ENCODE measurements around the gene PTPRJ.
"Not testable (repeated sequence)": the region's sequence is repeated elsewhere in the genome, so short reads cannot be mapped to it uniquely, and the experiment has no call there.

The PTPRJ gene

DNA sequence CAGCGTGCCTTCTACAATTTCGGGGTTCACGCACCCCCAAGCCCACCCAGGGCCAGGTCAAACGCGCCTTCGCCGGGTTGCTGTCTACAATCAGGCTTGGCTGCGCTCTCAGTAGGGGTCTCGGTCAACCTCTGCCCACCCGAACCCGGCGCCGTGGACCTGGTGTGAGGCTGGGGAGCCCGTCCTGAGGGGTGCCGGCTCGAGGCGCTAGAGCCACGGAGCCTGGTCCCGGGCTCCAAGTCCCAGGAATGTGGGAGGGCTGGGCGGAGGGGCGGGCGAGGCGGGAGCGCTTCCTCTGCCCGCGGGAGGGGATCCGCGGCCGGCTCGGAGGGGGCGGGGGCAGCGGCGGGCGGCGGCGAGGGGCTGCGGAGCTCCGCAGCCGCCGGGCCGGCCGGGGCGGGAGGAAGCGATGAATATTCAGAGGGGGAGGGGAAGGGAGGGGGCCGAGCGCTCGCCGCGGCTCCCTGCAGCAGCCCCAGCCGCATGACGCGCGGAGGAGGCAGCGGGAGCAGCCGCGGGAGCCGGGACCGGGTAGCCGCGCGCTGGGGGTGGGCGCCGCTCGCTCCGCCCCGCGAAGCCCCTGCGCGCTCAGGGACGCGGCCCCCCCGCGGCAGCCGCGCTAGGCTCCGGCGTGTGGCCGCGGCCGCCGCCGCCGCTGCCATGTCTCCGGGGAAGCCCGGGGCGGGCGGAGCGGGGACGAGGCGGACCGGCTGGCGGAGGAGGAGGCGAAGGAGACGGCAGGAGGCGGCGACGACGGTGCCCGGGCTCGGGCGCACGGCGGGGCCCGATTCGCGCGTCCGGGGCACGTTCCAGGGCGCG is at the start of gene PTPRJ:
Gene PTPRJ (plus strand): TSS at position 472 of the 819 bp plus-strand sequence. CDS start 354 bp downstream, outside the sequence.
- peak; percentile 60 for DNase-seq

DNA sequence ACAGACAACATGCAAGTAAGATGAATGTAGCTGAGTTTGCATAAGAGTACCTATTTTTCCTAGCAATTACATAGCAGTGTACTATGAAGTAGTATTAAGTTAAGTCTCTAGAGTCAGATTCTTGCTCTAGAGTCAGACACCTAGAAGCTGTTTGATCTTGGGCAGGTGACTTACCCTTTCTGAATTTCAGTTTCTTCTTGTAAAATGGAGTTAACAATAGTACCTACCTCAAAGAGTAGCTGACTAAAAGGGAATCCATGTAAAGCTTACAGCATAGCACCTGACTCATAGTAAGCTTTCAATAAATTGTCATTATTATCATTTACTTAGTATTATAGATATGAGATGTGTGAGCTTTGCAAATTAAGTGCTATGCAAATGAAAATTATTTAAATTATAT is 47.8 kb upstream of the PTPRJ start:
- DNase-seq, result no peak

DNA sequence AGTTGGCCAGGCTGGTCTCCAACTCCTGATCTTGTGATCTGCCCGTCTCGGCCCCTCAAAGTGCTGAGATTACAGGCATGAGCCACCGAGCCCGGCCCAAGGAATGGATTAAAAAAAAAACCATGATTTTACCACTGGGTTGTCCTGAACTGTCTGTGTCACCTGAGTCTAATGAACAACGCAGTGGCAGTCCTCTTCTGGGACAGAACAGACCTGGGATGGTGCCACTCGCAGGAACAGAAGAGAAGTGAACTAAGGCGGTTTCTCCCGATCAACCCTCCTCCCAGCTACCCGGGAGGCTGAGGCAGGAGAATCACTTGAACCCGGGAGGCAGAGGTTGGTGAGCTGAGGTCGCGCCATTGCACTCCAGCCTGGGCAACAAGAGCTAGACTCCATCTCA is 46.6 kb upstream of the PTPRJ start:
- DNase-seq, result not testable (repeated sequence)

DNA sequence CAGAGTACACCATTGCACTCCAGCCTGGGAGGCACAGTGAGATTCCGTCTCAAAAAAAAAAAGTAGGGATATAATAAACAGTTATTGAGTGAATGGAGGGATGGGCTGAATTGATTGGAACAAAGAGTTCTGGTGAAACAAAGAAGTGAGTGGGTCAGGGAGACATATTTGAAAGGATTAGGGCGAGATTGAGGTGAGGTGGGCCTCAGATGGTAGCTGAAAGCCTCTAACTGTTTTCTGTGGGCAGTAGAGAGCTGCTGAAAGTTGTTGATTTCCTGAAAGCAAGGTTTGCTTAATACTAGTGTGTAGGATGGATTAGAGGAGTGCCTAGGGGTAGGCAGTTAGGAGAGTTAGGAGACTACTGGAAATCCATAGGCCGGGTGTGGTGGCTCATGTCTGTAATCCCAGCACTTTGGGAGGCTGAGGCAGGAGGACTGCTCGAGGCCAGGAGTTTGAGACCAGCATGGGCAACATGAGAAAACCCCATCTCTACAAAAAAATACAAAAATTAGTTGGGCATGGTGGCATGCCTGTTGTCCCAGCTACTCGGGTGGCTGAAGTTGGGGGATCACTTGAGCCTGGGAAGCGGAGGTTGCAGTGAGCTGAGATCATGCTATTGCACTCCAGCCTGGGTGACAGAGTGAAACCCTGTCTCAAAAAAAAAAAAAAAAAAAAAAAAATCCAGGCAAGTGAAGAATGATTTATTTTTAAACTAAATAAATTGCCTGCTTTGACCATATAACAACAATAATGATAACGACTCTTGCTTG is 41.4 kb upstream of the PTPRJ start:
- no peak for DNase-seq

DNA sequence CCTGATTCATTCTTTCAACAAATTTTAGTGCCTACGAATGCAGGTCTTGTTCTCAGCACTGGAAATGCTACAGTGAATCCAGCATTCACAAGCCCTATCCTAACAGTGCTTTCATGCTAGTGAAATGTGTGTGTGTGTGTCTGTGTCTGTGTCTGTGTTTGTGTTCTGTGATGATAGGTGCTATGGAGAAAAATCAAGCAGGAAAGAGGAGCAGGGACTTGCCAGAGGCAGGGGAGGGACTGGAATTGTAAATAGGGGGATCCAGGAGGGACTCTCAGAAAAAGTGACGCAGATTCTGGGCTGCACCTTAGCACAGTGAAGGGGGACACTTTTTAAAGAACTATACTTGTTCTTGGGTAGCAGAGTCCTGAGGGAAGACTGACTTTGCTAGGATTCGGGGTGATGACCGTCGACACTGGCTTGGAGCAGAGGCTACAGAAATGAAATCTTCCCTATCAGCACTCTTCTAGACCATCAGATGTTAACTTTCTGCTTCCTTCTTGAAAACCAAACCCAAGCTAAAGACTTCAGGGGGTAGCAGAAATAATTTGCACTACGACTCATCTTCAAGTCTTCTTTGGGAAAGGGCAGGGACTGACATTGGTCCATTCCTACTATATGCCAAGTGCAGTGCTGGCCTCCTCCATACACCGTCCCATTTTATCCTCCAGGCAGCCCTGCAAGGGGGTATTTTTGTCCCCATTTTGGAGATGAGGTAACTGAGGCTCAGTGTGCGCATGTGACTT is 39.3 kb upstream of the PTPRJ start:
- no peak for DNase-seq

DNA sequence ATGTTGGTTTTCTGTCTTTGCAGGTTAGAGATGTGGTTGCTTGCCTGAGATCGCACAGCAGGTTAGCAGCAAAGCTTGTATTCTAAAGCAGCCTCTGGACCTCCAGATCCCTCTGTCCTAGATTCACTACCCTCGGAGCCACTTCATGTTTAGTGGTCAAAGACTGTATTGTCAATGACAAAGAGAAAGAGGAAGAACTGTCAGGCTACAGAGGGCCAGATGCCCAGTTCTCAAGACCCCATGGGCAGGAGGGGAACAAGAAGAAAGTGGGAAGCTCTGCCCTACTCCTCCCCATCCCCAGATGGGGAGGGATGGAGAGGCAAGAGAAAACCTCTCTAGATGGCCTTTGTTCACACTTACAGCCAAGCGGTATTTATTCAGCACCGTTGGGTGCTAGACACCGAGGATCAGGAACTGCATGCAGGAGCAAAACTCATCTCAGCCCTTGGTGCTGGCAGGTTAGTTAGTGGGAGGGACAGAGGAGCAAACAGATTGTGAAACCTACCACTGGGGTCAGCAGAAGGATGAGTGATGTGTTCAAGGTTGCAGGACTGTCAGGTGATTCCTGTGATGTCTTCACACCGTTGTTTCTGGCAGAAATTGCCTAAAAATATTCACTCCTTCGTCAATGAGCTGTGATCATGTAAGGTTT is 38.3 kb upstream of the PTPRJ start:
- no peak for DNase-seq

DNA sequence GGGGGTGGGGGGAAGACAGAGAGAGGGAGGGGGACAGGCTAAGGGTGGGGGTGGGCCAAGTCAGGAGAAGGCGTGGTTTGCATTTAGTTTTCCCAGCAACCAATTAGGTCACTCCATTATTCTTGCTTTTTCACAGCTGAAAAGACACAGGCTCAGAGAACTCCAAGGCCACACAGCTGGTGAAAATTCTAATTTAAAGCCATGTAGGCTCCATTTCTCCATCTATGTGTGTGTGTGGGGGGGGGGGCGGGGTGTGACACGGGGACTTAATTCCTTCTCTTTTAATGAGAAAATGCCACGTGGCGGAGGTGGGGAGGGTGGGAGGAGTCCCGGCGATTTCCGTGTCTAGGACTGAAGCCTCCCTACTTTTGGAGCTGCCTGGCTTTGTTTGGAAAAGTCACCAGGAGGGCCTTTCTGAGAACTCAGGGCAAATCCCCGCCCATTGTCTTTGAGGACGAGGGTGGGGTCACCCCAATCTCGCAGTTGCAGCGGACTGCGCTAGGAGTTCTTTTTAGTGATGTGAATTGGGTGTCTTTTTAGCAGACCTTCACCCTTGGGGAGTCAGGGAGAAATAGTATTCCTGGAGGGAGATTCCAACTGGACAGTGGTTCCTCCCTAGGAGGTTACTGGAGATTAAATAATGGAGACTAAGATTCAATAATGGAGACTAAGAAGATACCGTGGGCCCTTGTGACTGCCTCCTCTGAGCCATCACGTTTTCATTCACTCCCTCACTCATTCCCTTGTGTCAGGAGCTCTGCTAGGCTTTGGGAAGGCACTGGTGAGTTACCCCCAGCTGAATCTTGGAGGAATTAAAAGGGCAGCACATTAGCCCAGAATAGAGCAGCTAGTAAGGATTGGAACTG is 36.4 kb upstream of the PTPRJ start:
- DNase-seq, result no peak

DNA sequence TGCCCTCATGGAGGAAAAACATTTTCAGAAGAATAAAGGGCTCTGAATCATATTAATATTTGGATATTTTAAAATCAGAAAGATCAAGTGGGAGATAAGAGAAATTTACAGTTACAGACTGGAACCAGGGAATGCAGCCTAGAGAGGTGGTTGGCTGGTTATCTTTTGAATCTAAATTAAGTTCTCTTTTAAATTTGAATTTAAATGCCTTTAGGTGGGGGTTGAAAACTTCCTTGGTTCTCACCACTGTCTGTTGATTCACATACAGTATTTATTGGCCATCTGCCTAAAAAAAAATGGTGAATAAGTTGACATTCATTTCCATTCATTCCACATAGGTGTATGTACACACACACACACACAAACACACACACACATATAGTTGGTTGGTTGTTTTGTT is 35.7 kb upstream of the PTPRJ start:
- no peak for DNase-seq

DNA sequence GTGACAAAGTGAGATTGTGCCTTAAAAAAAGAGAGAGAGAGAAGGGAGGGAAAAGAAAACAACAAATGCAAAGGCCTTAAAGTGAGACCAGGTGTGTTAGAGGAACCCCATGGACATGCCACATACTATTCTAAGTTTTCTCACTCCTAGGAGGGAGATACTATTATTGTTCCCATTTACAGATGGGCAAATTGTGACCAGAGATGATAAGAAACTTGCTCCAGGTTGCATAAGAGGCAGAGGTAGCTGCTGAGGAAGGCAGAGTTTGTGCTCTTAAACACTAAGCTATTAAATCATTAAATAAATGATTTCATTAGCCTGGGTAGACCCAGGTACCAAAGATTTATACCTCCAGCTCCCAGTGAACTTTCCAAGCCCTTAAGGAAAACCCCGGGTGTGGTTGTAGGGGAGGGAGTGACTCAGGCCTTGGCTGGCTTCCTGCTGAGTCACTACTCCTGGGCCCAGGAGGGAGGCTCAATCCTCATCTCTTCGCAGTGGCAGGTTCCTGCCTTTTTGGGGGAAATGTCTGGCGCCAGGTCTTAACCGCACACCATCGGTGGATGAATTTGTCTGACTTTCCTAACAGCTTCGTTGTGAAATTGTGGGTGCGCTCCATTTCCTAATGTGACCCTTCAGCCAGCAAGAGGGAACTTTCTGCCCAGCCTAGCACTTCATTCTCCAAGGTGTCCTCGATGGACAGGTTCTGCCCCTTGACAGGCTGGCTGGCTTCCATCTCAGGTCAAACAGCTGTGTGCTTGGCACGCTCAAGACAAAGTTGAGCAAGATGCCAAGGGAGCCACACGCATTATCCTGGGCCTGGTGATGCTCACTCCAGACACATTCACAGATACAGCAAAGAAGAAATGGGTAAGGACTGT is 33.4 kb upstream of the PTPRJ start:
- peak; percentile 27 for DNase-seq

DNA sequence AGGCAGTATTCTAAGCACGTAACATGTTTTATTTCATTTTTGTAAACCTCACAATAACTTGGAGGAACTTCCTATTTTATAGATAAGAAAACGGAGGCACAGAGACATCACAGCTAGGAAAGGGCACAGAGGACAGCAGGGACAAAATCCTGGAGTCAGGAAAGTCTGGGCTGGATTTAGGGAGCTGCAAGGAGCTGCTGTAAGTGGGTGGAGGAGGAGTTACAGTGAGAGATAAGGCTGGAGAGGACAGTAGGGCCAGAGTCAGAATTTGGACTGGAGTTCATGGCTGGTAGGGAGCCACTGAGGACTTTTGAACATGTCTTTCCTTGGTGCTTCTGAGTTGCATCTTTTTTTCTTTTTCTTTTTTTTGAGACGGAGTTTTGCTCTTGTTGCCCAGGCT is 32.2 kb upstream of the PTPRJ start:
- DNase-seq, result no peak

DNA sequence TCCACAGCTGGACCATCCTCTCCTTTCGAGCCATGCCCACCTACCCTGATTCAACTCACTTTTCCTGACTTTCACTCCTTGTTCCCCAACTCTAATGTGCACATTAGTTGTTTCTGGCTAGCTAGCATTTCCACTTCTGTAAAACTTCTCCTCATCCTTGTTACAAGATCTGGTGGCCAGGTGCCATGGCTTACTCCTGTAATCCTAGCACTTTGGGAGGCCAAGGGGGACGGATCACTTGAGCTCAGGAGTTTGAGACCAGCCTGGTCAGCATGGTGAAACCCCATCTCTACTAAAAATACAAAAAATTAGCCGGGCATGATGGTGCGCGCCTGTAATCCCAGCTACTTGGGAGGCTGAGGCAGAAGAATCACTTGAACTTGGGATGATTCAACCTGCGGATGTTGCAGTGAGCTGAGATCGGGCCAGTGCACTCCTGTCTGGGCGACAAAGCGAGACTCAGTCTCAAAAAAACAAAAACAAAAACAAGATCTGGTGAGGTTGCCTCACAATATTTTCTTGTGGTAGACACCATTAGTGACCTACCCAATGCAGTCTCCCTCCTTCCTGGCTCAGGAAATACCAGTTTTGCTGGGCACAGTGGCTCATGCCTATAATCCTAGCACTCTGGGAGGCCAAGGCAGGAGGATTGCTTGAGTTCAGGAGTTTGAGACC is 31.2 kb upstream of the PTPRJ start:
- DNase-seq, result not testable (repeated sequence)

DNA sequence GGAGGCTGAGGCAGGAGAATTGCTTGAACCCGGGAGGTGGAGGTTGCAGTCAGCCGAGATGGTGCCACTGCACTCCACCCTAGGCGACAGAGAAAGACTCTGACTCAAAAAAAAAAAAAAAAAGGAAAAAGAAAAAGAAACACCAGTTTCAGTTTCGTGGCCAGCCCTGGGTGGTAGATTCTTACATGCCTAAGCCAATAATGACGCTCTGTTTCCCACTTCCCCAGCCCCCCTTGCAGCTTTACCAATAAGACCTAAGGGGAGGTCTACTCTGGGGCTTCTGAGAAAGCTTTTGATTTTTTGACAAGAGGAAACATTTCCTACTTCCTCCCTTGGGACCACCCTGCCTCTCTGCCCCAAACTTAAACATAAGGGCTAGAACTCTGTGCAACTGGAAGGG is 30.0 kb upstream of the PTPRJ start:
- peak; percentile 61 for DNase-seq

DNA sequence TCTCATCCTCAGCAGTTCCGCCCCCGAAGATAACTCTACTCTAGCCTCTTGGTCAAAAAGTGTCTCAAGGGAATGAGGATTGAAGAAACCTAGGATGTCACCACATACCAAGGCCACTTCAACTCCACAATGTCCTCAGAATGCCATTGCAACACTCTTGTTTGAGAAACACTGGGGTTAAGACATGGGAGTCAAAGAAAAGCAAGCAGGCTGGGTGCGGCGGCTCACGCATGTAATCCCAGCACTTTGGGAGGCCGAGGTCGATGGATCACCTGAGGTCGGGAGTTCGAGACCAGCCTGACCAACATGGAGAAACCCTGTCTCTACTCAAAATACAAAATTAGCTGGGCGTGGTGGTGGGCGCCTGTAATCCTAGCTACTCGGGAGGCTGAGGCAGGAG is 28.9 kb upstream of the PTPRJ start:
- not testable (repeated sequence) for DNase-seq

DNA sequence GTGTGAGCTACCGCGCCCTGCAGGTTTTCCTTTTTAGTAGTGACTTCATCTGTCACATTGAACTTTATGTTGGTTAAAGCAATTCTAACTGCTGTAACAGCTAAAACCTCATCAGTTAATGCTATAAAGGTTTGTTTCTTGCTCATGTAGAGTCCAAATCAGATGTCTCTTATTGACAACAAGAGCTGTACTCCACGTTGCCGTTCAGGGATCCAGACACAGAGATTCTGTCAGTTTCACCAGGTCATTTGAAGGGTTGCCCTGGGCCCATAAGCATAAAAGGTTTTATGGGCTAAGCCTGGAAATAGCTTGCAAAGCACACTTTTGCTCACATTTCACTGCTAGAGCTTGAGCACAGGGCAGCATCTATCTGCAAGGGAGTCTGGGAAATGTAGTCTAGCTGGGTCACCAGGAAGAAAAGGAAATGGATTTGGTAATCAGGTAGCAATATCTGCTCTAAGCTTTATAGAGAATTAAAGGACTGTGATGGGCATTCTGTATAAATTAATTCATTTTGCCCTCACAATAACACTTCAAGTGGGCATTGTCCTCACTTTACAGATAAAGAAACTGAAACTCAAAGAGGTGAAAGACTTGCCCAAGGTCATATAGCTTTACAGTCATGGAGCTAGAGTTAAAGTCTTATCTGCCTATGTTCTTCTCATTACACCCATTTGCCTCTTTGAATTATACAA is 25.2 kb upstream of the PTPRJ start:
- no peak for DNase-seq

DNA sequence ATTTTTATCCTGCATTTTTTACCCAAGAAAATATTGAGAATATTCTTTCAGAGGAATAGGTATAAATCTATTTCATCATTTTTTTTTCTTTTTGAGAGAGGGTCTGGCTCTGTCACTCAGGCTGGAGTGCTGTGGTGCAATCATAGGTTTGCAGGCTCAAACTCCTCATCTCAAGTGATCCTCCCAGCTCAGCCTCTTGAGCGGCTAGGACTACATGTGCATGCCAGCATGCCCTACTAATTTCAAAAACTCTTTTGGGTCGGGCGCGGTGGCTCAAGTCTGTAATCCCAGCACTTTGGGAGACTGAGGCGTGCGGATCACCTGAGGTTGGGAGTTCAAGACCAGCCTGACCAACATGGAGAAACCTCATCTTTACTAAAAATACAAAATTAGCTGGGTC is 20.3 kb upstream of the PTPRJ start:
- no peak for DNase-seq

DNA sequence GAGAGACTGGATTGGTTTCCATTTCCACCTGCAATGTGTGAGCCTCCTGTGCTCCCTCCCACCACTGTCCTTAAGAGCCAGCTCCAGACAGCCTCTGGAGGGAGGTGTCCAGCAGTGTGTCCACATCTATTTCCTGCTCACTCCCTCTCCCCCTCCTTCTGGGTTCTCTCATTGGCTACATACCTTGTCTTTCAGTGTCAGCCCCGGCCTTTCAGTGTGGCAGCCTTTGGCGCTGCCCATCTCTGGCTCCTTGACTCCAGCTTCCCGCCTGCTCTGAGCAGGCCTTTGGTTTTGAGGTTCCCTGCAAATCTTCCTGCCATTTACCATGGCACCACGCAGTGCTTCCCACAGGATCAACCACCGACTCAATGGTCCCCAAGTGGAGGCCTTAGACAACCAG is 19.0 kb upstream of the PTPRJ start:
- no peak for DNase-seq

DNA sequence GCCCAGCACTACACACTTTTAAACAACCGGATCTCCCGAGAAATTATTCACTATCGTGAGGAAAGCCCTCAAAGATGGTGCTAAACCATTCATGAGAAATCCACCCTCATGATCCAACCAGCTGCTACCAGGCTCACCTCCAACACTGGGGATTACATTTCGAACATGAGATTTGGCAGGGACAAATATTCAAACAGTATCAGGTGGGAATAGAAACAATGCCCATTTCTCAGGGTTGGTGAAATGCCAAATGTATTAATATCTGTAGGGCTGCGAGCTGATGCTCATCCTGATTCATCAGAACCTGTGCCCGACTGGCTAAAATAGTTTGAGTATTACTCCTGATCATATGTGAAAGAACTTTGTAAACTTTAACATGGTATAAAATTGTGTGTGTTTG is 15.8 kb upstream of the PTPRJ start:
- no peak for DNase-seq

DNA sequence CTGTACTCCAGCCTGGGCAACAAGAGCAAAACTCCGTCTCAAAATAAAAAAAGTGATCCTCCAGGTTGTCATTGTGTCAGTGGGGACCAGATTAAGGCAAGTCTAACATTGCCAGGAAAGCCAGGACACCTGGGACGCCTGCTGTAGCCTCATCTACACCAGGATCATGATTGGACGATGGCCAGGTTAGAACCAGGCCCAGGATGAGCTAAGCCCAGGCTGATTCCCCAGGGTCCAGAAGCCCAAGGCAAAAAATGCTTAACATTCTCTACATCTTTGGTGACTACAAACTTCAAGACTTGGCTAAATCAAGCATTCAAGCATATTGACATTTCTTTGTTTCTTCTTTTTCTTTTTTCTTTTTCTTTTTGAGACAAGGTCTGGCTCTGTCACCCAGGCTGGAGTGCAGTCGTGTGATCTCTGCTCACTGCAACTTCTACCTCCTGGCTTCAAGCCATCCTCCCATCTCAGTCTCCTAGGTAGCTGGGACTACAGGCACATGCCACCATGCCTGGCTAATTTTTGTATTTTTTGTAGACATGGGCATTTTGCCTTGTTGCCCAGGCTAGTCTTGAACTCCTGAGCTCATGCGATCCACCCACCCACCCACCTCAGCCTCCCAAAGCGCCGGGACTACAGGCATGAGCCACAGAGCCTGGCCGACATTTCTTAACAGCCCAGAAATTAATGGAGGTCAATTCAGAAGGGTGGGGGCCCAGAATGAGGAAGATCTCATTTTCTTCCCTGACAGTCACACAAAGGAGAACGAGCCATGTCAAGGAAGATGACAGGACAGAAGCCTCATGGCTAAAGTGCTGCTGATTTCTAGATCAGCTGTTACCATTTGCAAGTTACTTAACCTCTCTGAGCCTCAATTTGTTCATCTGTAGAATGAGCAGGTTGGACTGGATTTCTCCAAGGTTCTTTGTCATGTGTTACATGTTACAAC is 12.5 kb upstream of the PTPRJ start:
- DNase-seq, result no peak

DNA sequence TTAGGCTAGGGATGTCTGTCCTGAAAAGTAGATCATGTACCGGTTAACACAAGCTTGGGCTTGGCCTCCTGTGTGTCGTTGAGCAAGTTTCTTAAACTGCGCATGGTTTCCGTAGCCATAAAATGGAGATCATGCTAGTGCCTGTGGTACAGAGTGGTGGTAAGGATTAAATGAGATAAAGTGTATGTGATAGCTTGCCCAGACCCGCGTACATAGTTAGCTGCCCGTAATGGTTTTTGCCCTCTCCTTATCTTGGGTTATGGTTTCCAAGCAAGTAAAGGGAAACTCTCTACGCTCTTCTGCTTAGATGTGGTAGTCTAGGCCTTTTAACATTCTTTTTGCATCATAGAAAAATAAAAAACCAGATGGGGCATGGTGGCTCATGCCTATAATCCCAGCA is 11.0 kb upstream of the PTPRJ start:
- DNase-seq, result no peak

Data from CD4-positive, alpha-beta T cell treated with Interleukin-4 for 4 hours (primary cell).